ENCODE results near the gene CHST4. TPM values are rescaled to one million over a fixed set of nuclear protein-coding genes. Genes with fewer than 3 reads are reported as not detected.
"Not testable (repeated sequence)": the region's sequence is repeated elsewhere in the genome, so short reads cannot be mapped to it uniquely, and the experiment has no call there.

CHST4 gene
- total RNA-seq, 1 donor from 2014 or later = not detected

DNA sequence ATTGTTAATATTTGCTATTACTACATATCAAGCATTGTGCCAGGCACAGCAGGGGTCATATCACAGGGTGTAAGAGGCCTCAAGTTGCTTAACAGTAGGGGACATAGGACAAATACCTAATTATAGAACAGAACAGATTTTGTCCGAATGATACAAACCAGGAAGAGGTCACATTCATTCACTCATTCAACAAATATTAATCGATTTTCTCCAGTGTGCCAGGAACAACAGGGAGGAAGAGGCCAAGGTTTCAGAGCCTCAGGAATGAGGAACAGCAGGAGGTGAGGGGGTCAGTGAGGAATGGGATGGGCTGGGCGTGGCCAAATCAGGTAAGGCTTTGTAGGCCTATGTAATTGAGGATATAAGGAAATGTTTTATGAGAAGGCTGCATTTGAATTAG lies 11.2 kb upstream of the CHST4 start:
- intact Hi-C loops (cut with DNase I) = no loop called here
- no peak for DNase-seq (ENCODE audit: low spot score)

DNA sequence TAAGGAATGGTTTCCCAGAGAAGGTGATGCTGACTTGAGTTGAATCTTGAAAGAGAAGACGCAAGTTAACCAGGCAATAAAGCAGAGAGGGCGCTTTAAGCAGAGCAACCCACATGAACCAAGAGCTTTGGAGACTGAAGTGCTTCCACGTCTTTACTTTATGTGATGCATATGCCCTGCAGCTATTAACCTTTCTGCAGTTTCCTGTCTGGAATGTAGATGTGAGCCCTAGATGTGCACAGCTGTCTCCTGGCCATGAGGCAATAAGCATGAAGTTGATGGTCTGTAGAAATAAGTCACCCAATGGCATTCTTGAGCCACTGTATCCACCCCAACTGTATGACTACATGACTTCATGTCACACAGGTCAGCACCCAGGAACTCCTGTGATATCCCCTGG lies 5.7 kb upstream of the CHST4 start:
- DNase-seq (ENCODE audit: low spot score) = no peak
- intact Hi-C loops (cut with DNase I) = no loop called here

DNA sequence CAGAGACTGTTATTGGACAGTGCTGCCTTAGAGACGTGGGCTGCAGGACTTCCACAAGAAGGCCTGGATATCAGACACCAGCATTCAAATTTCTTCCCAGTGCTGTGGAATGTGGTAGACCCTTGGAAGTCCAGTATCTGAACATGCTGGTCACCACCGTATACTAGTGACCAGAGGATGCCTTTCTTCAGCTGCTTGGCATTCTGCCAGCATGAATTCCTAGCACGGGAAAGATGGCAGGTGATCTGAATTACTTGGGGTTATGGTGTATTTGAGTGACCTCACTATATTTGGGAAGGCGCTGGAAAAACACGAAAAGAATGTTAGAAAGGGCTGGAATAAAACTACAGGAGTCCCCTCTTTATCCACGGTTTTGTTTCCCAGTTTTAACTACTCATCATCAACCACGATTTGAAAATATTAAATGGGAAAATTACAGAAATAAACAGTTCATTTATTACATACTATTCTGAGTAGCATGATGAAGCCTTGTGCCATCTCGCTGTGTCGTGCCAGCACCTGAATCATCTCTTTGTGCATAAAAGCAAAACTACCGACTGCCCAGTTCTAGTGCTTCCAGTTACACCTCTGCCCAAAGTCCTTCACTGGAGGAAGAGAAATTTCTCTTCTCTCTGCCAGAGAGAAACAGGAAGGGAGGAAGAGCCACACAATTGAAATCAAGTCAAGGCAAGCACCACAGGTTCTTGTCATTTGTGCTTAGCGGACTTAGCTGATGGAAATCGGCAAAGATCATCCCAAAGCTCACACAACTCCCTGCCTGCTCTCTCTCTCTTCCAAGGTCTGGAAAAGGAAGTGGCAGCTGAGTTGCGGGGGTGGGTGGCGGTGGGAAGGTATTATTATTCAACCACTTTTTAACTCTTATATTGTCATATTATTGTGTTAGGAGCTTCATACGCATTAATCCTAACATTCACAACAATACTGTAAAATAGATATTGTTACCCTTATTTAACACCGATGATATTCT lies 1.4 kb upstream of the CHST4 start:
- intact Hi-C loops (cut with DNase I) = no loop called here
- DNase-seq (ENCODE audit: low spot score) = no peak

DNA sequence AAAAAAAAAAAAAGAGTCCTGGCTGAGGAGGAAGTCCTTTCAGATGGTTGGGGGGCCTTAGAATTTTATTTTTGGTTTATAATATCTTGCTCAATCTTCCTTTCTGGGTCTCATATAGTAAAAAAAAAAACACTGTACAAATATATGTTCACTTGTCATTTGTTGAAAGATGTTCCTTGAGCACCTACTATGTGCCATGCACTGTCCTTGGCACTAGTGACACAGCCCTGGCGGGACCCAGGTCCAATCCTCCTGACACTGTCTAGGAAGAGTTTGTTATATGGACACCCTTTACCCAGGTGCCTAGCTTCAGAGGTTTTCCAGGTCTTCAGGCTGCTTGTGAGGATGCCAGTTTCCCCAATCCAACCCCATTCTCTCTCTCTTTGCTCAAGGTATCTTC lies 2.0 kb downstream of the CHST4 start:
- intact Hi-C loops (cut with DNase I) = no loop called here
- DNase-seq (ENCODE audit: low spot score) = no peak

DNA sequence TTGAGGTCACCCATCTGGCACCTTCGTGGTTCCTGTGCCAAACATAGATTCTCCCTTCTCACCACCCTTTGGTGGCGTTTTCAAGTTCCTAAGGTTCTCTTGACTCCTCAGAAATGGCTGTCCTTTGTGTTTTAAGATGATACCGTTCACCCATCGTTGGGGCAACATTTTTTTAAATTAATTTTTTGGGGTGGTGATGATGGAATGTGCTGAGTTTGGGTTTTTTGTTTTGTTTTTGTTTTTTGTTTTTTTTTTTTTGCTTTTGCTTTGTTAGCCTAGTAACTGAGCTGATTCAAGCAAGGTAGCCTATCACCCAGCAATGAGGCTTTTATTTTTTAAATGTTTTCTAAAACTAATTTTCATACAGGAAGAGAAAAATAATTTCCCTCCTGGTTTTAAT lies 2.6 kb downstream of the CHST4 start:
- DNase-seq (ENCODE audit: low spot score) = no peak
- intact Hi-C loops (cut with DNase I) = no loop called here

DNA sequence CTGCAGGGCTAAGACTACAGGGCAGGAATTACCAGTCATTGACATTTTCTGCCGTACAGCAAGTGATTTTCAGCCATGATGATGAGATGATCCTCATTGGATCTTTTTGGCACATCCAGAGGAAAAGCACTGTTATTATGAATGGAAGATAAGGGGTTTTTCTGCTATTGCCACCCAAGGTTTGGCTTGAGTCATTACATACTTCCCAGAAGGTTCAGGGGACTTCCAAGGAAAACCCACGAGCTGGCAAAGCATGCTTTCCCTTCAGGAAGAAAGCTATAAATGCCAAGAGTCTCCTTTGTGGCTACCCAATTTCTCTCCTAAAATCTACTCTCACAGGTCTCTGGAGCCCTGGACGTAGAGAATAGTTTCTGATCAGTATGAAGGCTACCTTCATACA lies 6.1 kb downstream of the CHST4 start:
- intact Hi-C loops (cut with DNase I) = no loop called here
- no peak for DNase-seq (ENCODE audit: low spot score)

DNA sequence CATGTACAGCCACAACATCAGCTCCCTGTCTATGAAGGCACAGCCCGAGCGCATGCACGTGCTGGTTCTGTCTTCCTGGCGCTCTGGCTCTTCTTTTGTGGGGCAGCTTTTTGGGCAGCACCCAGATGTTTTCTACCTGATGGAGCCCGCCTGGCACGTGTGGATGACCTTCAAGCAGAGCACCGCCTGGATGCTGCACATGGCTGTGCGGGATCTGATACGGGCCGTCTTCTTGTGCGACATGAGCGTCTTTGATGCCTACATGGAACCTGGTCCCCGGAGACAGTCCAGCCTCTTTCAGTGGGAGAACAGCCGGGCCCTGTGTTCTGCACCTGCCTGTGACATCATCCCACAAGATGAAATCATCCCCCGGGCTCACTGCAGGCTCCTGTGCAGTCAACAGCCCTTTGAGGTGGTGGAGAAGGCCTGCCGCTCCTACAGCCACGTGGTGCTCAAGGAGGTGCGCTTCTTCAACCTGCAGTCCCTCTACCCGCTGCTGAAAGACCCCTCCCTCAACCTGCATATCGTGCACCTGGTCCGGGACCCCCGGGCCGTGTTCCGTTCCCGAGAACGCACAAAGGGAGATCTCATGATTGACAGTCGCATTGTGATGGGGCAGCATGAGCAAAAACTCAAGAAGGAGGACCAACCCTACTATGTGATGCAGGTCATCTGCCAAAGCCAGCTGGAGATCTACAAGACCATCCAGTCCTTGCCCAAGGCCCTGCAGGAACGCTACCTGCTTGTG lies 10.7 kb downstream of the CHST4 start:
- DNase-seq (ENCODE audit: low spot score) = no peak
- intact Hi-C loops (cut with DNase I) = no loop called here

DNA sequence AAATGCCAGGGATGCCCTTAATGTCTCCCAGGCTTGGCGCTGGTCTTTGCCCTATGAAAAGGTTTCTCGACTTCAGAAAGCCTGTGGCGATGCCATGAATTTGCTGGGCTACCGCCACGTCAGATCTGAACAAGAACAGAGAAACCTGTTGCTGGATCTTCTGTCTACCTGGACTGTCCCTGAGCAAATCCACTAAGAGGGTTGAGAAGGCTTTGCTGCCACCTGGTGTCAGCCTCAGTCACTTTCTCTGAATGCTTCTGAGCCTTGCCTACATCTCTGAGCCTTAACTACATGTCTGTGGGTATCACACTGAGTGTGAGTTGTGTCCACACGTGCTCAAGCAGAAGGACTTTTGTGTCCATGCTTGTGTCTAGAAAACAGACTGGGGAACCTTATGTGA lies 11.4 kb downstream of the CHST4 start:
- no peak for DNase-seq (ENCODE audit: low spot score)
- intact Hi-C loops (cut with DNase I) = no loop called here

DNA sequence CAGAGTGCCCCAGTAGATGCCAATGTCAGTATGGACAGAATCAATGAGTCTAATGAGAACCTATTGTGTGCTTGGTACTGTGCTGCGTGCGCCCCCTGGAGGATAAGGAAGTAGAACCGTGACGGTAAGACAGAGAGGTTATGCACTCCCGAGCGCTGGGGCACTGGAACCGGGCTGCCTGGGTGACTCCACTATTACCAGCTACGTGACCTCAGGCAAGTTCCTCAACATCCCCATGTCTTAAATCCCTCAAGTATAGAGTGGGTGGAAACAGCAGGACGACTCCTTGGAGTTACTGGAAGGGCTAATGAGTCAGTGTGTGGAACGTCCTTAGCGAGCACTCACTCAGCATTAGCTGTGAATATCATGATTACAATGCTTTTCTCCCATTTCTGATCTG lies 16.2 kb downstream of the CHST4 start:
- intact Hi-C loops (cut with DNase I) = no loop called here
- DNase-seq (ENCODE audit: low spot score) = no peak

DNA sequence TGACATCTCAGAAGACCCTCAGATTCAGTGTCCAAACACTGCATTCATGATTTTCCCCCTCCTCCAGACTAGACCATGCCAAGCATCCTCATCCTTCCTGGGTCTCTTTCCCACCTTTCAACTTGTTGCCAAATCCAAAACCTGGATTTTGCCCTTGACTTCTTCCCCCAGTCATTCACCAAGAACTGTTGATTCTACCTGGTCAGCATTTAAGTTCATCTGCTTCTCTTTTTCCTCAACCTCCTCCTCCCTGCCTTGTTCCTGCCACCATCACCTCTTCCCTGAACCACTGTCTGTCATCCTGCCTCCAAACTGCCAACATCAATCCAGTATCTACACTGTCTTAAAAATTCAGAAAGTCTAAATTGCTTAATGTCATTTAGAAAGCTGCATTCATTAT lies 20.9 kb downstream of the CHST4 start:
- DNase-seq (ENCODE audit: low spot score) = no peak
- intact Hi-C loops (cut with DNase I) = no loop called here

DNA sequence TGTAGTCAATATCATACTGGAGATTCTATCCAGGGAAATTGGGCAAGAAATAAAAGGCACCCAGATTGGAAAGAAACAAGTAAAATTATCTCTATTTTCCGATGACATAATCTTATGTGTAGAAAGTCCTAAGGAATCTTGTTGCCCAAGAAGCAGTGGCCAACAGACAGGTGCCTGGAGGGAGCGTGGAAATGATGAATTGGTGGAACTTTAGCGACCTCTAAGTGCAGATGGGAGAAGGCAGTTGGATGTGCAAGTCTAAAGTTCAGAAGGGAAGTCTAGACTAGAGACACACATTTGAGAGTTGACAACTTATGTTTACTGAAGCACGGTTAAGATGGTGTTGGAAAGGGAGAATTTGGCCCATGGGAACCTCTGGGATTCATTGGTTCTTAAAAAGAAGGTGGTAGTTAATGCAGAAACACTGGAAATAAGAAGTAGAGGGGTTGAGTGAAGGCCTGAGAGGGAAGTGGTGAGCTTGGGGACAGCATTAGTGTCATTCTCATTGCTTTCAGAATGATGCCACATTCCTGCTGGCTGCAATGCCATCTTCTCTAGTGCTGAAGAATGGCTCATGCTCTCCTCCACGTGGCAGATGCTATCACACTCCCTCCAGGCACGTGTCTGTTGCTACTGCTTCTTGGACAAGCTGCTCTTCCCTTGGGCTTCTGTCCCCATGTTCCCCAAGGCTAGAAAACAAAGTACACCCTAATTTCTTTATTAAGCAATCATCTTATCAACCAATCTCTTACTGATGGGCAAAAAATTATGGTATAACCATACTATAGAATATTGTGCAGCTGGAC lies 26.7 kb downstream of the CHST4 start:
- DNase-seq (ENCODE audit: low spot score) = no peak
- intact Hi-C loops (cut with DNase I) = no loop called here

DNA sequence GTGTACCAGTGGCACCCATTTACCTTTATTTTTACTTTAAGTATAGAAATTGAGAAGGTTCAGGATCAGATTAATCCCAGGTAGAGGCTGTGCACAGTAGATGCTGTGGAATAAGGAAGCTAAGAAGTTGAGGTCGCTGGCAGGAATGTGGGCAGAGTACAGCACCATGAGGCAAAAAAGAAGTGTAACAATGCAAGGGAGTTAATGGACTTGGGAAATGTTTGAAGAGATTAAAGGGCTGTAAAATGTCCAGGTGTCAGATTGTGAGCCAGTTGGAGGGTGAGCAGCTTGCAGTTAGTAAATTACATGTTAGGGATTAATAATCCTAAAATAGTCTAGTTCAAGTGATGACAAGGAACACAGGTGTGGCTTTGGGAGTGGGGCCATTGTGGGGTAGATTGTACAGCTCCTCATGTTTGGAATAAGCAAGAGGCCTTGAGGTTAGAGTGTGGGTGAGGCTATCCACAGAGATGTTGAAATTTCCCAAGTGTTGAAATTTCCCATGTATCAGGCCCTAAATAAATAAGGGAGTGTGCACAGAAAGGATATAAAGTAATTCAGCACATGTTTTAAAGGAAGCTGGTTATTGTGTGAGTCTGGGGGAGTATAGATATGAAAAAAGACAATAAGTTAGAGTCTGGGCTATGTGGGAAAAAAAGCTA lies 29.1 kb downstream of the CHST4 start:
- DNase-seq (ENCODE audit: low spot score) = no peak

DNA sequence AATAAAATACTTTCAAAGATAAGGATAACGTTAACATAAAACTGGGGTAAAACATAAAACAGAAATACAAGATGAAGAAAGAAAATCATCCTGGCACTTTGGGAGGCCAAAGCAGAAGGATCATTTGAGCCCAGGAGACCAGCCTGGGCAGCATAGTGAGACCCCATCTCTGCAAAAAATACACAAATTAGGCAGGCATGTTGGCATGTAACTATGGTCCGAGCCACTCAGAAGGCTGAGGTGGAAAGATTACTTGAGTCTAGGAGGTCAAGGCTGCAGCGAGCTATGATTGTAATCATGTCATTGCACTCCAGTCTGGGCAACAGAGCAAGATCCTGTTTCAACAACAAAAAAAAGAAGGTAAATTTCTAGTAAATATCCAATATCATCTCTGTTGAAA lies 31.1 kb downstream of the CHST4 start:
- DNase-seq (ENCODE audit: low spot score) = no peak
- intact Hi-C loops (cut with DNase I) = no loop called here

More for the DNA sequence above, 29.1 kb downstream of the CHST4 start:
- intact Hi-C loops (cut with DNase I) = no loop called here

DNA sequence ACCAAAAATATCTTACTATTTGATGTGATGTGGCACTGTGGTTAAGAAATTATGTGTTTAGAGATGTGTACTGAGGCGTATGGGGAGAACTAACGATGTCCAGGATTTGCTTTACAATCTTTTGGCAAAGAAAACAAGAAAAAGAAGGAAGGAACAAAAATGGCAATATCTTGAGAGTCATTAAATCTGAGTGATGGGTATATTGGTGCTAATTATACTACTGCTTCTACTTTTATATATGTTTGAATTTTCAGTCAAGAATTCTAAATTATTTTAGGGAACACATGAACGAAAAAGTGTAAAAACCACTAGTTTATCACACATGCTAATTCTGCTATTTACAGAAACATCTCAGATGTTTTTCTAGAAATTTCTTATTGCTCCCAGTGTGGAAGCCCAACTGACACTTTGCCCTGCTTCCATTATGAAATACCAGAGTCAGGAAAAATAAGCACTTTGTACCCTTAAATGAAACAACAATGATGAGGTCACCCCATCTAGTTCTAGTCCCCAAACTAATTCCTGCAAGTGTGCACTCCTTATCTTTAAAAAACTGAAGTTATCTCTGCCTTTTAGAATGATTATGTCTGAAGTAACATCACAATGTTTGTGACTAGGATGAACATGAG lies 31.8 kb downstream of the CHST4 start:
- intact Hi-C loops (cut with DNase I) = no loop called here

DNA sequence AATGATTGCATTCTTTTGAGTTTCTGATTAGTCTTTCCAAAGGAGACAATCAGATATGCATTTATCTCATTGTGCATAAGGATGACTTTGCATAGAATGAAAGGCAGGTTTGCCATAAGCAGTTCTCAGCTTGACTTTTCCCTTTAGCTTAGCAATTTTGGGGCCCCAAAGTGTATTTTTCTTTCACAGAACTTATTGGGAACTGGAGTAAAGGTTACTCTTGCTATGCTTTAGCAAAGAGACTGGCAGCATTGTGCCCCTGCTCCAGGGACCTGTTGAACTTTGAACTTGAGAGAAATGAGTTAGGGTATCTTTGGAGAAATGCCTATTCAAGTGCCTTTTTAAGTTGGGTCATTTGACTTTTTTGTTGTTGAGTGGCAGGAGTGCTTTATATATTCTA lies 33.6 kb downstream of the CHST4 start:
- intact Hi-C loops (cut with DNase I) = no loop called here
- no peak for DNase-seq (ENCODE audit: low spot score)

More for the DNA sequence above, 31.8 kb downstream of the CHST4 start:
- no peak for DNase-seq (ENCODE audit: low spot score)

DNA sequence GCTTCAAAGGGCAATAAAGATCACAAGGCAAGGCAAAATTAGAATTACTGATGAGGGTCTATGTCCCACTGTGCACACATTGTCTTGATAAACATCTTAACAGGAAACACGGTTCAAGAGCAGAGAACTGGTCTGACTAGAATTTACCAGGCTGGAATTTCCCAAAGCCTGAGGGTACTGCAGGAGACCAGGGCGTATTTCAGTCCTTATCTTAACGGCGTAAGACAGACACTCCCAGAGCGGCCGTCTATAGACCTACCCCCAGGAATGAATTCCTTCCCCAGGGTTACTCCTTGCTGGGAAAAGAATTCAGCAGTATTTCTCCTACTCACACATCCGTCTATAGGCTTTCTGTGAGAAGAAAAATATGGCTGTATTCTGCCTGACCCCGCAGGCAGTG lies 35.7 kb downstream of the CHST4 start:
- intact Hi-C loops (cut with DNase I); DNase-seq (ENCODE audit: low spot score): not testable (repeated sequence)

DNA sequence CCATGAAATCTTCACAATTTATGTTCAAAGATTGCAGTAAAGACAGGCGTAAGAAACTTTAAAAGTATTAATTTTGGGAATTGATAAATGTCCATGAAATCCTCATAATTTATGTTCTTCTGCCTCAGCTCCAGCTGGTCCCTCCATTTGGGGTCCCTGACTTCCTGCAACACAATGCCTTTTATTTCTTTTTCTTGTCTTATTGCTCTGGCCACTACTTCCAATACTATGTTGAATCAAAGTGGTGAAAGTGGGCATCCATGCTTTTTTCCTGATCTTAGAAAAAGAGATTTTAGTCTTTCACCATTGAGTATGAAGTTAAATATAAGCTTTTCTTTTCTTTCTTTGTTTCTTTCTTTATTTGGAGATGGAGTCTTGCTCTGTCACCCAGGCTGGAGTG lies 36.3 kb downstream of the CHST4 start:
- no peak for DNase-seq (ENCODE audit: low spot score)
- intact Hi-C loops (cut with DNase I) = no loop called here

DNA sequence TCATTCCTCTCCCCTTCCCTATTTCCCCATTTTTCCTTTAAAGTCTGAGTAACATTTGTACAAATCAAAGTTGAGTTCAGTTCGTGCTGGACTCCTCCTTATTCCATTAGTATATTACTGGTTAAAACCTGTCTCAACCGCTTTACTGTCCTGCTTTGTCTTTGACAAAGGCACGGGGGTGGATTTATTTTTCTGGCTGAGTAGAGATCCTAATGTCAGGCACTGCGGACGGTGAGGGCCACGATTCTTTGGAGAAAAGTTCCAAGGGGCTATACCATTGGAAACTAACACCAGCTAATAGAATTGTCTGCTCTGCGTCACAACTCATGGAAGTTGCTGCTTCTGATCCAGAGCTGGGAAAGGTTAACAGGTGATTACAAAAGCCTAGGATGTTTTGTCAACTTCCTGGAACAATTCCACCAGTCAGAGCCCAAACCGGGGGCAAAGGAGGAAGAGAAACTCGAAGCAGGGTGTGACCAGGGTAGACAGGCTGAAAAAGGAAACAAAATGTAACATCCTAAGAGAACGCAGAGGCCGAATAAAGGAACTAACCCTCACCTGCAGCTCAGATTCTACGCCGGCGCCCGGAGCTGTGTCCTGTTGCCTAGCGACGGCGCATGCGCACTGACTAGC lies 38.2 kb downstream of the CHST4 start:
- intact Hi-C loops (cut with DNase I) = no loop called here
- no peak for DNase-seq (ENCODE audit: low spot score)

Measured in cardiac septum (tissue), 1 donor.